Astrocyte (in vitro differentiated cells and primary cell): ENCODE data around the gene ZNF436.

ENCODE experiments used
- EZH2 ChIP-seq: IDR thresholded peaks from 2 replicates; pipeline ENCODE4 v1.6.1; 2012; ENCODE audit warnings: mild to moderate bottlenecking, low read length, inconsistent platforms; ENCODE audit not compliant: insufficient read depth
- TF ChIP-seq, protein P1 (sequence below): IDR thresholded peaks from 2 replicates; pipeline ENCODE4 v1.5.1; 2011; ENCODE audit warnings: low read depth, mild to moderate bottlenecking, inconsistent platforms, low read length, moderate library complexity; ENCODE audit not compliant: insufficient read depth

DNA sequence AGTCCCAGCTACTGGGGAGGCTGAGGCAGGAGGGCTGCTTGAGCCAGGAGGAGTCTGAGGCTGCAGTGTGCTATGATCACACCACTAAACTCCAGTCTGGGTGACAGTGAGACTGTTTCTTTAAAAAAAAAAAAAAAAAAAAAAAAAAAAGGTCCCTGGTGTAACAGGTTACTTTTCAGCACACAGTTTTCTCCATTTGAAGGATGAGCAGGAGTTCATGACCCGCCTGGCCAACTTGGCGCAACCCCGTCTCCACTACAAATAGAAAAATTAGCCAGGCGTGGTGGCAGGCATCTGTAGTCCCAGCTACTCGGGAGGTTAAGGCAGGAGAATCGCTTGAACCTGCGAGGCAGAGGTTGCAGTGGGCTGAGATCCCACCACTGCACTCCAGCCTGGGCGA lies 37.9 kb downstream of the ZNF436 start:
- TF ChIP-seq, protein P1, sequence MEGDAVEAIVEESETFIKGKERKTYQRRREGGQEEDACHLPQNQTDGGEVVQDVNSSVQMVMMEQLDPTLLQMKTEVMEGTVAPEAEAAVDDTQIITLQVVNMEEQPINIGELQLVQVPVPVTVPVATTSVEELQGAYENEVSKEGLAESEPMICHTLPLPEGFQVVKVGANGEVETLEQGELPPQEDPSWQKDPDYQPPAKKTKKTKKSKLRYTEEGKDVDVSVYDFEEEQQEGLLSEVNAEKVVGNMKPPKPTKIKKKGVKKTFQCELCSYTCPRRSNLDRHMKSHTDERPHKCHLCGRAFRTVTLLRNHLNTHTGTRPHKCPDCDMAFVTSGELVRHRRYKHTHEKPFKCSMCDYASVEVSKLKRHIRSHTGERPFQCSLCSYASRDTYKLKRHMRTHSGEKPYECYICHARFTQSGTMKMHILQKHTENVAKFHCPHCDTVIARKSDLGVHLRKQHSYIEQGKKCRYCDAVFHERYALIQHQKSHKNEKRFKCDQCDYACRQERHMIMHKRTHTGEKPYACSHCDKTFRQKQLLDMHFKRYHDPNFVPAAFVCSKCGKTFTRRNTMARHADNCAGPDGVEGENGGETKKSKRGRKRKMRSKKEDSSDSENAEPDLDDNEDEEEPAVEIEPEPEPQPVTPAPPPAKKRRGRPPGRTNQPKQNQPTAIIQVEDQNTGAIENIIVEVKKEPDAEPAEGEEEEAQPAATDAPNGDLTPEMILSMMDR: no peak
- TF ChIP-seq EZH2: no peak
